IMR-90 (cell line): ENCODE data around the gene GNPTG. TPM values are rescaled to one million over a fixed set of nuclear protein-coding genes. Genes with fewer than 3 reads are reported as not detected.

ENCODE experiments used
- ATAC-seq: fragments of 200-7000 bp; cut with Tn5 transposase; 2 replicates; pipeline ENCODE4 v1.9.1; 2020; ENCODE audit warnings: low read depth, mild to moderate bottlenecking, moderate library complexity
- BruUV-seq: library from RNA; stranded (reverse); fragments of 400-500 nt; replicated peaks from 2 replicates; lab custom pipeline; 2021; lab: Mats Ljungman, UMichigan
- CTCF ChIA-PET: fragments of 300-600 bp; formaldehyde crosslinking; extraction: SDS; loops from one replicate; lab custom pipeline; 2021; ENCODE audit warnings: antibody characterized with exemption; lab: Yijun Ruan, JAX
- POLR2A ChIA-PET: fragments of 300-600 bp; sonication (Branson Sonifier 250); formaldehyde crosslinking; loops from one replicate; lab custom pipeline; 2022; ENCODE audit warnings: antibody characterized with exemption; ENCODE audit not compliant: unreplicated experiment; lab: Charles Lee
- DNase-seq: peaks from one replicate; pipeline ENCODE4 v3.0.0; 2013
- H2AFZ ChIP-seq: replicated peaks from 2 replicates; pipeline ENCODE3; 2013; ENCODE audit warnings: low read length, mild to moderate bottlenecking; ENCODE audit not compliant: poor library complexity
- H2AK5ac ChIP-seq: 2 replicates; pipeline ENCODE4 v1.6.1; 2013; ENCODE audit warnings: low read depth, low read length, inconsistent platforms
- H2AK9ac ChIP-seq: replicated peaks from 2 replicates; pipeline ENCODE3; 2013; ENCODE audit warnings: mild to moderate bottlenecking, low read depth, low read length, moderate library complexity; ENCODE audit not compliant: poor library complexity
- H2BK120ac ChIP-seq: 2 replicates; pipeline ENCODE4 v1.6.1; 2013; ENCODE audit warnings: low read depth, low read length, inconsistent platforms
- H2BK15ac ChIP-seq: 3 replicates; pipeline ENCODE4 v1.6.1; 2013; ENCODE audit warnings: low read depth, low read length, inconsistent platforms
- H2BK20ac ChIP-seq: 2 replicates; pipeline ENCODE4 v1.6.1; 2013; ENCODE audit warnings: low read depth, mild to moderate bottlenecking, inconsistent platforms, low read length, moderate library complexity
- H2BK5ac ChIP-seq: 2 replicates; pipeline ENCODE4 v1.6.1; 2013; ENCODE audit warnings: mild to moderate bottlenecking, low read depth, low read length, inconsistent platforms; ENCODE audit not compliant: poor library complexity, severe bottlenecking
- H3K14ac ChIP-seq: replicated peaks from 2 replicates; pipeline ENCODE4 v1.6.1; 2013; ENCODE audit warnings: low read depth, low read length, inconsistent platforms
- H3K18ac ChIP-seq: 2 replicates; pipeline ENCODE4 v1.6.1; 2013; ENCODE audit warnings: low read depth, low read length, control low read depth
- H3K23ac ChIP-seq: 2 replicates; pipeline ENCODE4 v1.6.1; 2013; ENCODE audit warnings: low read depth, low read length, inconsistent platforms
- H3K27ac ChIP-seq: 2 replicates; pipeline ENCODE4 v1.5.1; 2013; ENCODE audit warnings: mild to moderate bottlenecking, control low read depth, low read length; ENCODE audit not compliant: insufficient read depth
- H3K27me3 ChIP-seq: 2 replicates; pipeline ENCODE4 v1.6.1; 2013; ENCODE audit warnings: low read length; ENCODE audit not compliant: control insufficient read depth, insufficient read depth
- H3K36me3 ChIP-seq: 2 replicates; pipeline ENCODE4 v1.6.1; 2013; ENCODE audit warnings: low read length, mixed read lengths; ENCODE audit not compliant: control insufficient read depth, insufficient read depth
- H3K4ac ChIP-seq: 2 replicates; pipeline ENCODE4 v1.6.1; 2013; ENCODE audit warnings: low read depth, low read length, inconsistent platforms
- H3K4me1 ChIP-seq: 2 replicates; pipeline ENCODE4 v1.6.1; 2013; ENCODE audit warnings: low read length, mixed read lengths; ENCODE audit not compliant: control insufficient read depth, insufficient read depth
- H3K4me2 ChIP-seq: 2 replicates; pipeline ENCODE4 v1.6.1; 2013; ENCODE audit warnings: low read depth, mild to moderate bottlenecking, control low read depth, low read length, moderate library complexity
- H3K4me3 ChIP-seq: 2 replicates; pipeline ENCODE4 v1.5.1; 2013; ENCODE audit warnings: low read depth, mild to moderate bottlenecking, control low read depth, low read length, moderate library complexity; ENCODE audit not compliant: insufficient read depth
- H3K56ac ChIP-seq: 2 replicates; pipeline ENCODE4 v1.6.1; 2013; ENCODE audit warnings: low read length, inconsistent platforms; ENCODE audit not compliant: insufficient read depth; ENCODE audit errors: extremely low read depth
- H3K79me1 ChIP-seq, 2 experiments: 2 replicates each; pipeline ENCODE4 v1.6.1; 2013; ENCODE audit warnings: low read length in 2 of 2, inconsistent platforms in 1 of 2, low read depth in 1 of 2
- H3K9ac ChIP-seq: 2 replicates; pipeline ENCODE4 v1.6.1; 2013; ENCODE audit warnings: low read depth, low read length, control low read depth
- H3K9me1 ChIP-seq: 2 replicates; pipeline ENCODE4 v1.6.1; 2013; ENCODE audit warnings: low read length, inconsistent platforms; ENCODE audit not compliant: insufficient read depth
- H3K9me3 ChIP-seq: 2 replicates; pipeline ENCODE4 v1.6.1; 2013; ENCODE audit warnings: low read length; ENCODE audit not compliant: control insufficient read depth, insufficient read depth
- H4K20me1 ChIP-seq: 2 replicates; pipeline ENCODE4 v1.6.1; 2013; ENCODE audit warnings: low read length, inconsistent platforms; ENCODE audit not compliant: insufficient read depth
- H4K5ac ChIP-seq: 2 replicates; pipeline ENCODE4 v1.6.1; 2013; ENCODE audit warnings: mild to moderate bottlenecking, low read depth, low read length, control low read depth
- H4K8ac ChIP-seq, 2 experiments: 2 replicates each; pipeline ENCODE4 v1.6.1; 2013; ENCODE audit warnings: low read depth in 2 of 2, low read length in 2 of 2, control low read depth in 1 of 2, inconsistent platforms in 1 of 2
- H4K91ac ChIP-seq: 2 replicates; pipeline ENCODE4 v1.6.1; 2013; ENCODE audit warnings: low read depth, low read length, inconsistent platforms; ENCODE audit not compliant: insufficient read depth
- BHLHE40 ChIP-seq: fragments of 150-350 bp; IDR thresholded peaks from 2 replicates; pipeline ENCODE4 v1.6.1; 2016; ENCODE audit warnings: mild to moderate bottlenecking, low read depth, low read length
- CEBPB ChIP-seq: IDR thresholded peaks from 2 replicates; pipeline ENCODE4 v1.6.1; 2012; ENCODE audit warnings: low read depth, low read length, improper control_type of control experiment
- CTCF ChIP-seq: conservative IDR thresholded peaks from 2 replicates; pipeline ENCODE4 v1.5.1; 2012; ENCODE audit warnings: mild to moderate bottlenecking, low read depth, low read length, improper control_type of control experiment
- FOS ChIP-seq: fragments of 150-350 bp; IDR thresholded peaks from 2 replicates; pipeline ENCODE4 v1.6.1; 2016; ENCODE audit warnings: low read depth, low read length
- MAFK ChIP-seq: IDR thresholded peaks from 2 replicates; pipeline ENCODE4 v1.6.1; 2012; ENCODE audit warnings: low read depth, low read length, improper control_type of control experiment
- MAZ ChIP-seq: IDR thresholded peaks from 2 replicates; pipeline ENCODE4 v1.6.1; 2012; ENCODE audit warnings: low read depth, mild to moderate bottlenecking, low read length, improper control_type of control experiment, moderate library complexity, borderline replicate concordance
- MXI1 ChIP-seq: IDR thresholded peaks from 2 replicates; pipeline ENCODE4 v1.6.1; 2012; ENCODE audit warnings: low read depth, mild to moderate bottlenecking, low read length, moderate library complexity, borderline replicate concordance
- POLR2A ChIP-seq: IDR thresholded peaks from 2 replicates; pipeline ENCODE4 v1.6.1; 2012; ENCODE audit warnings: mild to moderate bottlenecking, low read depth, low read length
- RAD21 ChIP-seq: IDR thresholded peaks from 2 replicates; pipeline ENCODE4 v1.6.1; 2012; ENCODE audit warnings: low read length, improper control_type of control experiment
- RCOR1 ChIP-seq: IDR thresholded peaks from 2 replicates; pipeline ENCODE4 v1.6.1; 2012; ENCODE audit warnings: mild to moderate bottlenecking, low read length, improper control_type of control experiment; ENCODE audit not compliant: insufficient replicate concordance
- RFX5 ChIP-seq: IDR thresholded peaks from 2 replicates; pipeline ENCODE4 v1.8.0; 2012; ENCODE audit warnings: low read depth, mild to moderate bottlenecking, low read length, moderate library complexity
- SMC3 ChIP-seq: fragments of 150-350 bp; IDR thresholded peaks from 2 replicates; pipeline ENCODE4 v1.6.1; 2016; ENCODE audit warnings: low read depth, mild to moderate bottlenecking, antibody characterized with exemption, low read length, moderate library complexity
- USF2 ChIP-seq: fragments of 150-350 bp; IDR thresholded peaks from 2 replicates; pipeline ENCODE4 v1.6.1; 2017; ENCODE audit warnings: mild to moderate bottlenecking, antibody characterized with exemption, low read length, low read depth
- WGBS, 2 experiments: methylation state at CpG; one replicate each; pipeline versions ENCODE4 v1.1.5 to v1.1.7; 2013; ENCODE audit warnings: missing lambda C conversion rate in 2 of 2; ENCODE audit not compliant: insufficient read length in 1 of 2; ENCODE audit errors: extremely low coverage in 2 of 2; 5-methylcytosine and 5-hydroxymethylcytosine counted together
- dilution Hi-C: fragments of 300-500 bp; cut with HindIII; formaldehyde crosslinking; loops from one replicate; pipeline ENCODE4 v1.14.3; 2018; ENCODE audit warnings: low sequenced_read_pairs; ENCODE audit not compliant: unreplicated experiment
- in situ Hi-C: fragments of 300-500 bp; cut with MboI; formaldehyde crosslinking; loops from 3 replicates; pipeline ENCODE4 v1.14.3; 2019; ENCODE audit warnings: low sequenced_read_pairs, inconsistent platforms, mixed read lengths
- intact Hi-C: fragments of 100-400 bp; cut with micrococcal nuclease; formaldehyde crosslinking; loops from 2 replicates; pipeline ENCODE4 v1.10.0; 2022
- polyA plus RNA-seq, 3 experiments: library from polyadenylated mRNA; depleted of rRNA; stranded (reverse); fragments of >200 nt; gene quantifications; 2 replicates each; pipeline ENCODE4 v1.2.3, GENCODE V29; 2012; ENCODE audit warnings: low replicate concordance in 1 of 3
- total RNA-seq: library from RNA; depleted of rRNA; stranded (reverse); fragments of >200 nt; gene quantifications from 2 replicates; pipeline ENCODE4 v1.2.3, GENCODE V29; 2012
- TF ChIP-seq, protein P1 (sequence below): fragments of 150-350 bp; IDR thresholded peaks from 2 replicates; pipeline ENCODE4 v1.6.1; 2016; ENCODE audit warnings: low read depth, mild to moderate bottlenecking, low read length, moderate library complexity, borderline replicate concordance

GNPTG gene
- total and polyA plus RNA-seq, 2 of the 4 experiments (the other 2 are of a cell fraction), result 14.9 to 70.8 TPM

DNA sequence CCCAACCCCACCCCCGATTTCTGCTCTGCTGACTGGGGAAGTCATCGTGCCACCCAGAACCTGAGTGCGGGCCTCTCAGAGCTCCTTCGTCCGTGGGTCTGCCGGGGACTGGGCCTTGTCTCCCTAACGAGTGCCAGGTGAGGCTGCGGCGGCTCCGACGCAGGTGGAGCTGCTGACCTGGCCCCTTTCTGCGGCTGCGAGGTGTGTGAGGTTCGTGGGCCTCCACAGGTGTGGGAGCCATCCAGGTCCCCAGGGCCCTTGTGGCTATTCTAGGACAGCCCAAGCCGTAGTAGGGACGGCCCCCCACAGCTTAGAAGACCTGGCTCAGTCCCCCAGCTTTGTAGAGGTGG, 39.3 kb upstream of the GNPTG start:
- no peak overlapping the region for H3K4ac ChIP-seq
- H3K4me3 ChIP-seq, result no peak overlapping the region
- peaks cover 75% of the 10 kb centered on the region for H4K20me1 ChIP-seq
- no peak overlapping the region; the same call in 1 of the 2 replicates for H3K4me2 ChIP-seq
- ATAC-seq, result no peak
- CTCF ChIA-PET, result no interaction called here
- WGBS, 2 experiments, result 86% methylated on average over 14 of the region's 16 CpGs; no CpG with 5 or more reads in 1 of the 2 experiments
- DNase-seq, result no peak
- dilution Hi-C loops (no loop called here), intact Hi-C loops (no loop called here), in situ Hi-C loops (no loop called here)
- H3K27me3 ChIP-seq, result no peaks in the 10 kb centered on the region
- no peak overlapping the region for H2BK15ac ChIP-seq
- no peak overlapping the region for H3K14ac ChIP-seq
- peaks cover 15% of the 10 kb centered on the region for H3K4me1 ChIP-seq
- no peak overlapping the region for H4K5ac ChIP-seq
- TF ChIP-seq, protein P1, sequence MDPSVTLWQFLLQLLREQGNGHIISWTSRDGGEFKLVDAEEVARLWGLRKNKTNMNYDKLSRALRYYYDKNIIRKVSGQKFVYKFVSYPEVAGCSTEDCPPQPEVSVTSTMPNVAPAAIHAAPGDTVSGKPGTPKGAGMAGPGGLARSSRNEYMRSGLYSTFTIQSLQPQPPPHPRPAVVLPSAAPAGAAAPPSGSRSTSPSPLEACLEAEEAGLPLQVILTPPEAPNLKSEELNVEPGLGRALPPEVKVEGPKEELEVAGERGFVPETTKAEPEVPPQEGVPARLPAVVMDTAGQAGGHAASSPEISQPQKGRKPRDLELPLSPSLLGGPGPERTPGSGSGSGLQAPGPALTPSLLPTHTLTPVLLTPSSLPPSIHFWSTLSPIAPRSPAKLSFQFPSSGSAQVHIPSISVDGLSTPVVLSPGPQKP, result no peak
- TF ChIP-seq MAZ (no peak), USF2 (no peak), CTCF (no peak), FOS (no peak), MXI1 (no peak), MAFK (no peak), POLR2A (no peak), RAD21 (no peak), RCOR1 (no peak), SMC3 (no peak), RFX5 (no peak), CEBPB (no peak), BHLHE40 (no peak)
- BruUV-seq, result no TSS peak
- no peak overlapping the region; the same call in 1 of the 2 replicates for H3K23ac ChIP-seq
- H2AFZ ChIP-seq, result no peak overlapping the region
- no peak overlapping the region for H2AK9ac ChIP-seq
- no peaks in the 10 kb centered on the region for H3K9me3 ChIP-seq
- H3K56ac ChIP-seq, result no peak overlapping the region
- H3K79me1 ChIP-seq, result peaks cover 3 to 35% of the 10 kb centered on the region in 2 experiments
- no peak overlapping the region for H2BK120ac ChIP-seq
- POLR2A ChIA-PET, result no interaction called here
- H2BK20ac ChIP-seq, result no peak overlapping the region
- no peak overlapping the region for H3K27ac ChIP-seq
- H3K36me3 ChIP-seq, result peaks cover 44% of the 10 kb centered on the region
- H3K9me1 ChIP-seq, result peaks cover 8% of the 10 kb centered on the region
- no peak overlapping the region for H2AK5ac ChIP-seq
- H4K91ac ChIP-seq, result no peak overlapping the region
- H3K9ac ChIP-seq, result no peak overlapping the region
- H4K8ac ChIP-seq, result no peak overlapping the region
- H2BK5ac ChIP-seq, result no peak overlapping the region
- H3K18ac ChIP-seq, result no peak overlapping the region
